Activated CD4-positive, alpha-beta T cell treated with anti-CD3 and anti-CD28 coated beads, Interleukin-2, Interleukin-6, amounts not matched to agents 100 ng/mL and 50 ng/mL, durations not matched to agents 16 hours and 8 hours (primary cell): ENCODE results near the gene FAM47E.
"Not testable (repeated sequence)": the region's sequence is repeated elsewhere in the genome, so short reads cannot be mapped to it uniquely, and the experiment has no call there.

Experiments used
- DNase-seq: peaks from one replicate; pipeline ENCODE4 v3.0.0-alpha.2; 2020

Gene FAM47E

GRCh38 chr4:76271248-76271647 is 19.7 kb downstream of the FAM47E start:
- DNase-seq, result no peak

GRCh38 chr4:76272073-76272472 is 20.6 kb downstream of the FAM47E start:
- DNase-seq, result no peak

GRCh38 chr4:76272582-76272981 is 21.1 kb downstream of the FAM47E start:
- no peak for DNase-seq

GRCh38 chr4:76272999-76273398 is 21.5 kb downstream of the FAM47E start:
- no peak for DNase-seq

- no peak for DNase-seq
These were observed 24.1 kb downstream of the FAM47E start for GRCh38 chr4:76275486-76276124.

- DNase-seq, result no peak
These were observed 25.3 kb downstream of the FAM47E start for GRCh38 chr4:76276813-76277212.

- no peak for DNase-seq
These were observed 26.1 kb downstream of the FAM47E start for GRCh38 chr4:76277667-76278066.

- DNase-seq, result no peak
These were observed 27.1 kb downstream of the FAM47E start for GRCh38 chr4:76278583-76278982.

GRCh38 chr4:76279462-76279861 is 27.9 kb downstream of the FAM47E start:
- DNase-seq, result peak; percentile 41

- no peak for DNase-seq
These were observed 29.2 kb downstream of the FAM47E start for GRCh38 chr4:76280488-76281441.

GRCh38 chr4:76281594-76281993 is 30.1 kb downstream of the FAM47E start:
- DNase-seq, result not testable (repeated sequence)

GRCh38 chr4:76282941-76283689 is 31.6 kb downstream of the FAM47E start:
- DNase-seq, result no peak

- DNase-seq, result no peak
These were observed 32.4 kb downstream of the FAM47E start for GRCh38 chr4:76283900-76284299.

- DNase-seq, result peak; percentile 36
These were observed 36.3 kb downstream of the FAM47E start for GRCh38 chr4:76287811-76288210.

- no peak for DNase-seq
These were observed 41.2 kb downstream of the FAM47E start for GRCh38 chr4:76292730-76293129.

GRCh38 chr4:76293772-76294171 is 42.3 kb downstream of the FAM47E start:
- DNase-seq, result no peak

- no peak for DNase-seq
These were observed 44.8 kb downstream of the FAM47E start for GRCh38 chr4:76296286-76296820.

- no peak for DNase-seq
These were observed 46.7 kb downstream of the FAM47E start for GRCh38 chr4:76298227-76298626.

GRCh38 chr4:76300012-76300411 is 48.5 kb downstream of the FAM47E start:
- DNase-seq, result no peak

- peak; percentile 89 for DNase-seq
These were observed 49.7 kb downstream of the FAM47E start for GRCh38 chr4:76301068-76301774.

GRCh38 chr4:76301775-76302162 is 50.2 kb downstream of the FAM47E start:
- no peak for DNase-seq

- no peak for DNase-seq
These were observed 51.4 kb downstream of the FAM47E start for GRCh38 chr4:76302826-76303438.
